ENCODE data around the gene GPATCH4. TPM values are rescaled to one million over a fixed set of nuclear protein-coding genes. Genes with fewer than 3 reads are reported as not detected.
"Not testable (repeated sequence)": the region's sequence is repeated elsewhere in the genome, so short reads cannot be mapped to it uniquely, and the experiment has no call there.

GPATCH4 gene
- total RNA-seq, 4 donors from 2014 or later, result 35.6 to 103 (median 47.6) TPM

GRCh38 chr1:156608981-156609380 is 7.7 kb upstream of the GPATCH4 start:
- H3K4me3 ChIP-seq, result no peak overlapping the region
- ATAC-seq (no peak), DNase-seq (no peak)
- in situ Hi-C loops (cut with MboI; ENCODE audit: low sequenced_read_pairs in 4 of 4) (loop anchor here in 3 of 4 donors (5.0 to 10.0 kb wide), 2 partner anchors 157 to 224 kb away; no protein-coding TSS in a partner anchor), intact Hi-C loops (cut with DNase I; ENCODE audit: low total_unique reads) (loop anchor here (1.0 to 2.0 kb wide), 4 partner anchors 25 to 224 kb away; no protein-coding TSS in a partner anchor)
- H3K27me3 ChIP-seq, result no peaks in the 10 kb centered on the region
- TF ChIP-seq CTCF (IDR thresholded peaks at IDR 0.05 in 4 of 5, conservative IDR thresholded peaks at IDR 0.05 in 1 of 5) (peak in 1 of 5 experiments; percentile 23), POLR2A (IDR thresholded peaks at IDR 0.05) (no peak)
- H3K36me3 ChIP-seq, result no peaks in the 10 kb centered on the region
- H3K27ac ChIP-seq, result no peak overlapping the region
- H3K9me3 ChIP-seq, result no peaks in the 10 kb centered on the region
- H3K4me1 ChIP-seq, result no peaks in the 10 kb centered on the region

DNA sequence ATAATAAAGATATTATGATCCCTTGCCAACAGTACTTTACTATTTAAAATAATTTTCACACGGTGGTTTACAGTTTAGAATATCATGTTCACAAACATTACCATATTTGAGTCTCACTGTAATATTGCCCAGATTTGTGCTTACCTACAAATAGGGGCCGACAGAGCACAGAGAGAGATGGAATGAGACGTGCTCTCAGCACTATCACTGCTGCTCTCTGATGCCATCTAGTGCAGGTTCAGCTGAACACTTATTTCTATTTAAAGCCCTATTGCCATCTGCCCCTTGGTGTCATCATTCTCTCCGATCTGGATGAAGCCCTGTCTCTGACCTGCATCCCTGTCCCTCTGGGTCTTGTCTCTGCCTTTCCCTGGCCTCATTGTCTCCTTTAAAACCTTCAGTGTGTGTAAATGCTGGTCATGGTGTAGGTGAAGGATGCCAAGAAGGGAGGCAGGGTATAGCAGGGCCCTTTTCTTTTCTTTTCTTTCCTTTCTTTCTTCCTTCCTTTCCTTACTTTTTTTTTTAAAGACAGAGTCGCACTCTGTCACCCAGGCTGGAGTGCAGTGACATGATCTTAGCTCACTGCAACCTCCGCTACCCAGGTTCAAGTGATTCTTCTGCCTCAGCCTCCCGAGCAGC is 6.9 kb upstream of the GPATCH4 start:
- peak; percentile 99 to 100 for ATAC-seq
- in situ Hi-C loops (cut with MboI; ENCODE audit: low sequenced_read_pairs in 4 of 4), result loop anchor here in 3 of 4 donors (5.0 to 10.0 kb wide), 2 partner anchors 156 to 223 kb away; no protein-coding TSS in a partner anchor
- intact Hi-C loops (cut with DNase I; ENCODE audit: low total_unique reads), result loop anchor here (1.0 to 2.0 kb wide), 4 partner anchors 24 to 223 kb away; no protein-coding TSS in a partner anchor
- TF ChIP-seq POLR2A (IDR thresholded peaks at IDR 0.05) (no peak), CTCF (IDR thresholded peaks at IDR 0.05 in 4 of 5, conservative IDR thresholded peaks at IDR 0.05 in 1 of 5) (peak; percentile 73 to 81 (median 80))
- H3K4me3 ChIP-seq, result no peak overlapping the region
- DNase-seq, result peak; percentile 48 to 59
- no peaks in the 10 kb centered on the region for H3K27me3 ChIP-seq
- H3K9me3 ChIP-seq, result no peaks in the 10 kb centered on the region
- H3K27ac ChIP-seq, result no peak overlapping the region
- no peaks in the 10 kb centered on the region for H3K36me3 ChIP-seq
- no peaks in the 10 kb centered on the region for H3K4me1 ChIP-seq

DNA sequence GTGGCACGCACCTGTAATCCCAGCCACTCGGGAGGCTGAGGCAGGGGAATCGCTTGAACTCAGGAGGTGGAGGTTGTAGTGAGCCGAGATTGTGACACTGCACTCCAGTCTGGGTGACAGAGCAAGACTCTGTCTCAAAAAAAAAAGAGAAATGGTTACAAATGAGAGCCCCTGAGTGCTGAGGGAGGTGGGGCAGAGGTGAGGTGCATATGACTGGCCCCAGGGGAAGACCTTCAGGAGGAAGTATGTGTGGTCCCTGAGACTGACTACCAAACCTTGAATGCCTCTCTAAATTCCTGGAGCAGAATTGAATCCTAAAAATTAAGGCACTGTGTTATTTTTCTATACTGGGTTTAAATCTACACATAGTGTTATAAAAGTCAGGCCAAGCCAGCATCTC is 6.1 kb upstream of the GPATCH4 start:
- H3K4me3 ChIP-seq; H3K9me3 ChIP-seq; DNase-seq; H3K4me1 ChIP-seq; ATAC-seq; H3K27me3 ChIP-seq; H3K27ac ChIP-seq; H3K36me3 ChIP-seq; intact Hi-C loops (cut with DNase I; ENCODE audit: low total_unique reads): not testable (repeated sequence)
- in situ Hi-C loops (cut with MboI; ENCODE audit: low sequenced_read_pairs in 4 of 4), result loop anchor here in 3 of 4 donors (5.0 to 10.0 kb wide), 2 partner anchors 155 to 223 kb away; no protein-coding TSS in a partner anchor

GRCh38 chr1:156602557-156602993 is 1.3 kb upstream of the GPATCH4 start:
- ATAC-seq, result no peak
- Histone ChIP-seq H3K4me1 (peaks cover 15 to 16% of the 10 kb centered on the region in 2 donors), H3K9me3 (no peaks in the 10 kb centered on the region), H3K4me3 (no peak overlapping the region), H3K36me3 (peaks cover 0 to 13% of the 10 kb centered on the region in 2 donors), H3K27me3 (no peaks in the 10 kb centered on the region), H3K27ac (no peak overlapping the region)
- in situ Hi-C loops (cut with MboI; ENCODE audit: low sequenced_read_pairs in 4 of 4) (loop anchor here (5.0 to 10.0 kb wide), 2 partner anchors 150 to 218 kb away; no protein-coding TSS in a partner anchor), intact Hi-C loops (cut with DNase I; ENCODE audit: low total_unique reads) (loop anchor here (5.0 kb wide), 1 partner anchor 90 kb away; no protein-coding TSS in a partner anchor)
- no peak for DNase-seq
- peak in 1 of 5 experiments; percentile 30 for TF ChIP-seq CTCF (IDR thresholded peaks at IDR 0.05 in 4 of 5, conservative IDR thresholded peaks at IDR 0.05 in 1 of 5)
- no peak for TF ChIP-seq POLR2A (IDR thresholded peaks at IDR 0.05)

- Histone ChIP-seq H3K27me3 (no peaks in the 10 kb centered on the region), H3K4me3 (peak overlapping the region; percentile 63 to 88 (median 82)), H3K9me3 (no peaks in the 10 kb centered on the region), H3K4me1 (peaks cover 15 to 16% of the 10 kb centered on the region in 2 donors), H3K36me3 (peaks cover 0 to 20% of the 10 kb centered on the region in 2 donors), H3K27ac (peak overlapping the region; percentile 77 to 87 (median 82))
- DNase-seq (no peak), ATAC-seq (peak; percentile 3 to 12)
- in situ Hi-C loops (cut with MboI; ENCODE audit: low sequenced_read_pairs in 4 of 4) (loop anchor here (5.0 to 10.0 kb wide), 2 partner anchors 150 to 217 kb away; no protein-coding TSS in a partner anchor), intact Hi-C loops (cut with DNase I; ENCODE audit: low total_unique reads) (loop anchor here (1.0 to 5.0 kb wide), 3 partner anchors 11 to 146 kb away; partner anchors contain the start of gene NAXE)
- no peak for TF ChIP-seq CTCF (IDR thresholded peaks at IDR 0.05 in 4 of 5, conservative IDR thresholded peaks at IDR 0.05 in 1 of 5)
- no peak for TF ChIP-seq POLR2A (IDR thresholded peaks at IDR 0.05)
These were observed 613 bp upstream of the GPATCH4 start for GRCh38 chr1:156601892-156602291.

All from gastrocnemius medialis (tissue), 4 donors.